T1000 (cell line): ENCODE results near the gene KCNC1.

ENCODE experiments used
- DNase-seq: peaks from one replicate; lab custom pipeline; 2025; ENCODE audit warnings: mixed read lengths; lab: John Stamatoyannopoulos, UW

Gene KCNC1

GRCh38 chr11:17827006-17827405, 92.4 kb downstream of the KCNC1 start:
- DNase-seq: no peak

DNA sequence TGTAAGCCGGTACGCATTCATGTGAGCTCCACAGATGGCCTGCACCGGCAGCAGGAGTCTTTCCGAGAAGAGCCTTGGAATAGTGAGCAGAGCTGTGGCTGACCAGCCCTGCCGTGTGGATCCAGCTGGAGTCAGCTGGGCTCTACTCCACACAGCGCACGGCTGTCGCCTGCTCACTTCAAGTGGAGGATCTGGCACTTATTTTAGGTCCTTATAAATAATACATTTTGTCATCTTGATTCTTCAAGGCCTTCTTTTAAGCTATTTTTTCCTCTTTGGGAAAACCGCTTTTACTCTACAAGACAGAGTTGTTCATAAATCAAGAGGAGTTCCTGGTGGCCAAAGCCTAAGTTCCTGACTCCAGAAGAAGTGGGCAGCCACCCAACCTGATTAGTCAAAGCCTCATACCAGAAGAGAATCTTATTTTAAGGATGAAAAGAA, 93.8 kb downstream of the KCNC1 start:
- DNase-seq: no peak

DNA sequence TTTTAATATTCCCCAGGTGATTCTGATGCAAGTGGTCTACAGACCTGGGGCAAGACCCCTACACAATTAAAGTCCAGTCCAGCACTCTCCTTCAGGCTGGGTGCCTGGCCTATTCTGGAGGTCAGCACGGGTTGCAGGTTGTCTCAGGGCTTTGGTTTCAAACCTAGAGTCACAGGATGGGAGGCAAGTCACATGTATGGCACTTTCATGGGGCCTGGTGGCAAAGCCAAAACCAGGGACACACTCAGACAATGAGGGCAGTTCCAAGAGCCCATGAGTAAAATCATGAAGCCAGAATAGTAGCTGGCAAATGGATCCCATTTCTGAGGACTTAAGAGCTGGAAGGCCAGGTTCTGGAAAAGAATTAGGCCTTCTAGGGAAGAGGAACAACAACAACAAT, 96.6 kb downstream of the KCNC1 start:
- no peak for DNase-seq

DNA sequence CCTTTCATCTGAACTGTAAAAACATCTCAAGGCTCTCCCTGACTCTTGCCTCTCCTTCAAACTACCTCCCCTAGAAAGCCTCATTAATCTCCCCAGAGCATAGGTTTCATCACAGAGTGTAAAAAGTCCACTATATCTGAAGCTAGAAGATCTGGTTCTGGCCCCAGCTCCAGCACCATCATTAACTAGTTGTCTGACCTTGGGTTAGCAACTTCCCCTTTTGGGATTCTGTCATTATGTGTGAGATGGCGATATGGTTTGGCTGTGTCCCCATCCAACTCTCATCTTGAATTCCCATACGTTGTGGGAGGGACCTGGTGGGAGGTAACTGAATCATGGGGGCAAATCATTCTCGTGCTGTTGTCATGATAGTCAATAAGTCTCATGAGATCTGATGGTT, 97.3 kb downstream of the KCNC1 start:
- no peak for DNase-seq
